CD4-positive, alpha-beta T cell (primary cell): ENCODE results near the gene NAT9. TPM values are rescaled to one million over a fixed set of nuclear protein-coding genes. Genes with fewer than 3 reads are reported as not detected.

Source experiments
- ATAC-seq: fragments of 200-7000 bp; cut with Tn5 transposase; one replicate; pipeline ENCODE4 v1.10.0; 2022; ENCODE audit warnings: mild to moderate bottlenecking; ENCODE audit not compliant: poor library complexity
- CTCF ChIA-PET: fragments of 350-600 bp; sonication (Branson Sonifier 250); formaldehyde crosslinking; loops from one replicate; lab custom pipeline; 2021; ENCODE audit warnings: antibody characterized with exemption, inconsistent platforms; lab: Charles Lee
- POLR2A ChIA-PET: fragments of 350-600 bp; sonication (Branson Sonifier 250); formaldehyde crosslinking; loops from one replicate; lab custom pipeline; 2021; ENCODE audit warnings: antibody characterized with exemption, inconsistent platforms; lab: Charles Lee
- DNase-seq, 14 experiments: peaks; one replicate each; pipeline ENCODE4 v3.0.0-alpha.2; 2013 to 2020; ENCODE audit warnings: mixed read lengths in 2 of 14
- H3K27ac ChIP-seq, 2 donors: one replicate each; pipeline versions ENCODE4 v1.5.1 to v1.7.0; 2013; ENCODE audit warnings: low read length in 2 of 2, low read depth in 1 of 2, mild to moderate bottlenecking in 1 of 2
- H3K27me3 ChIP-seq, 2 experiments: 1 replicate in 1 of 2; 2 replicates in 1 of 2; pipeline versions ENCODE4 v1.6.1 to v1.7.0; 2013; ENCODE audit warnings: low read length in 2 of 2, control low read depth in 1 of 2, mild to moderate bottlenecking in 1 of 2, moderate library complexity in 1 of 2; ENCODE audit not compliant: insufficient read depth in 2 of 2, control insufficient read depth in 1 of 2
- H3K36me3 ChIP-seq: one replicate; pipeline ENCODE4 v1.6.1; 2013; ENCODE audit warnings: low read length, control low read depth; ENCODE audit not compliant: insufficient read depth
- H3K4me1 ChIP-seq: one replicate; pipeline ENCODE4 v1.6.1; 2013; ENCODE audit warnings: low read length, control low read depth; ENCODE audit not compliant: insufficient read depth
- H3K4me3 ChIP-seq: one replicate; pipeline ENCODE4 v1.5.1; 2013; ENCODE audit warnings: mild to moderate bottlenecking, low read length, moderate library complexity
- H3K9me3 ChIP-seq, 2 experiments: 1 replicate in 1 of 2; 2 replicates in 1 of 2; pipeline versions ENCODE4 v1.6.1 to v1.7.0; 2013; ENCODE audit warnings: low read length in 2 of 2, mild to moderate bottlenecking in 2 of 2, control low read depth in 1 of 2, moderate library complexity in 1 of 2; ENCODE audit not compliant: control insufficient read depth in 1 of 2, insufficient read depth in 1 of 2
- H3K27ac Mint-ChIP-seq: one replicate; pipeline ENCODE4 v1.8.0; 2020; ENCODE audit warnings: mixed read lengths
- H3K27me3 Mint-ChIP-seq: one replicate; pipeline ENCODE4 v1.8.0; 2021; ENCODE audit warnings: mixed read lengths
- H3K36me3 Mint-ChIP-seq: one replicate; pipeline ENCODE4 v1.8.0; 2021; ENCODE audit warnings: low read depth, mixed read lengths
- H3K4me1 Mint-ChIP-seq: one replicate; pipeline ENCODE4 v1.8.0; 2021; ENCODE audit warnings: low read depth, mixed read lengths
- H3K4me3 Mint-ChIP-seq: one replicate; pipeline ENCODE4 v1.8.0; 2020; ENCODE audit warnings: mild to moderate bottlenecking, mixed read lengths
- H3K9me3 Mint-ChIP-seq: one replicate; pipeline ENCODE4 v1.8.0; 2020; ENCODE audit warnings: mixed read lengths
- CTCF ChIP-seq: fragments of 200-600 bp; IDR thresholded peaks from one replicate; pipeline ENCODE4 v1.8.0; 2022; ENCODE audit warnings: antibody characterized with exemption, mild to moderate bottlenecking
- intact Hi-C, 2 experiments: fragments of 100-400 bp; cut with DNase I in 1 of 2; cut with micrococcal nuclease in 1 of 2; formaldehyde crosslinking; loops; one replicate each; pipeline versions ENCODE4 v1.15.1 to v1.9.0; 2023 to 2025; cut with DNase I, micrococcal nuclease
- total RNA-seq, 174 experiments: library from RNA in 2 of 174; stranded (reverse) in 2 of 174; gene quantifications; one replicate each; pipeline ENCODE4 v1.2.3 and lab custom pipeline; 2021 to 2026

NAT9 gene
- total RNA-seq, 2 experiments from 2014 or later = 34.6 to 38.2 TPM

- Mint-ChIP-seq H3K4me3 (no peak overlapping the region), H3K4me1 (peaks cover 30% of the 10 kb centered on the region), H3K36me3 (peaks cover 80% of the 10 kb centered on the region), H3K9me3 (no peaks in the 10 kb centered on the region), H3K27me3 (no peaks in the 10 kb centered on the region), H3K27ac (peak overlapping the region; percentile 81)
- Histone ChIP-seq H3K27ac (no peak overlapping the region), H3K27me3 (no peaks in the 10 kb centered on the region), H3K4me1 (peaks cover 56% of the 10 kb centered on the region), H3K36me3 (peaks cover 87% of the 10 kb centered on the region), H3K9me3 (no peaks in the 10 kb centered on the region), H3K4me3 (no peak overlapping the region)
- no peak for DNase-seq
- POLR2A ChIA-PET = interaction anchor here (0.6 to 3.7 kb wide), 14 partner anchors 10 to 1008 kb away, joined by 3 to 35 read pairs (median 6); partner anchors contain the start of genes NHERF1 and RAB37
- TF ChIP-seq CTCF = no peak
- CTCF ChIA-PET = interaction anchor here (1.2 to 3.2 kb wide), 10 partner anchors 10 to 112 kb away, joined by 3 to 39 read pairs (median 10); partner anchors contain the start of gene RAB37
- intact Hi-C loops = loop anchor here (1.0 kb wide), 2 partner anchors 26 to 113 kb away; no protein-coding TSS in a partner anchor
- ATAC-seq = peak; percentile 8
Observed at GRCh38 chr17:74769856-74770497, 6.2 kb downstream of the NAT9 start.

- Mint-ChIP-seq H3K36me3 (peaks cover 86% of the 10 kb centered on the region), H3K9me3 (no peaks in the 10 kb centered on the region), H3K4me1 (peaks cover 30% of the 10 kb centered on the region), H3K27me3 (no peaks in the 10 kb centered on the region), H3K27ac (peak overlapping the region; percentile 81), H3K4me3 (peak overlapping the region; percentile 20)
- Histone ChIP-seq H3K9me3 (no peaks in the 10 kb centered on the region), H3K4me1 (peaks cover 50% of the 10 kb centered on the region), H3K4me3 (no peak overlapping the region), H3K27me3 (no peaks in the 10 kb centered on the region), H3K36me3 (peaks cover 93% of the 10 kb centered on the region), H3K27ac (peak overlapping the region in 1 of 2 donors; percentile 15)
- POLR2A ChIA-PET = interaction anchor here (0.6 to 3.7 kb wide), 8 partner anchors 10 to 1008 kb away, joined by 3 to 35 read pairs (median 4); partner anchors contain the start of genes NHERF1 and RAB37
- TF ChIP-seq CTCF = no peak
- ATAC-seq = no peak
- intact Hi-C loops = no loop called here
- CTCF ChIA-PET = interaction anchor here (1.3 to 3.2 kb wide), 4 partner anchors 20 to 112 kb away, joined by 4 to 39 read pairs (median 26); partner anchors contain the start of gene RAB37
- DNase-seq = no peak
Observed at GRCh38 chr17:74769266-74769855, 6.8 kb downstream of the NAT9 start.

DNA sequence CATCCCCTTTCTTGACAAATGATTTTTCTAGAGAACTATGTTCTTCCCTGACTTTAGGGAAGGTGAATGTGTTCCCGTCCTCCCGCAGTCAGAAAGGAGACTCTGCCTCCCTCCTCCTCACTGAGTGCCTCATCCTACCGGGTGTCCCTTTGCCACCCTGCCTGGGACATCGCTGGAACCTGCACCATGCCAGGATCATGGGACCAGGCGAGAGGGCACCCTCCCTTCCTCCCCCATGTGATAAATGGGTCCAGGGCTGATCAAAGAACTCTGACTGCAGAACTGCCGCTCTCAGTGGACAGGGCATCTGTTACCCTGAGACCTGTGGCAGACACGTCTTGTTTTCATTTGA lies 7.4 kb downstream of the NAT9 start:
- Histone ChIP-seq H3K4me3 (no peak overlapping the region), H3K4me1 (peaks cover 54% of the 10 kb centered on the region), H3K36me3 (peaks cover 96% of the 10 kb centered on the region), H3K27ac (peak overlapping the region in 1 of 2 donors; percentile 31), H3K9me3 (no peaks in the 10 kb centered on the region), H3K27me3 (no peaks in the 10 kb centered on the region)
- intact Hi-C loops = no loop called here
- DNase-seq (no peak), ATAC-seq (no peak)
- ChIA-PET CTCF (interaction anchor here (1.3 to 3.2 kb wide), 3 partner anchors 20 to 111 kb away, joined by 4 to 29 read pairs (median 23); partner anchors contain the start of gene RAB37), POLR2A (interaction anchor here (1.2 to 3.7 kb wide), 5 partner anchors 11 to 111 kb away, joined by 4 to 35 read pairs (median 22); partner anchors contain the start of genes NHERF1 and RAB37)
- Mint-ChIP-seq H3K27me3 (no peaks in the 10 kb centered on the region), H3K36me3 (peaks cover 86% of the 10 kb centered on the region), H3K9me3 (no peaks in the 10 kb centered on the region), H3K4me1 (peaks cover 25% of the 10 kb centered on the region), H3K27ac (peak overlapping the region; percentile 81), H3K4me3 (no peak overlapping the region)
- TF ChIP-seq CTCF = no peak
